ENCODE results near the gene EIF2AK3.
"Not testable (repeated sequence)": the region's sequence is repeated elsewhere in the genome, so short reads cannot be mapped to it uniquely, and the experiment has no call there.

The EIF2AK3 gene

DNA sequence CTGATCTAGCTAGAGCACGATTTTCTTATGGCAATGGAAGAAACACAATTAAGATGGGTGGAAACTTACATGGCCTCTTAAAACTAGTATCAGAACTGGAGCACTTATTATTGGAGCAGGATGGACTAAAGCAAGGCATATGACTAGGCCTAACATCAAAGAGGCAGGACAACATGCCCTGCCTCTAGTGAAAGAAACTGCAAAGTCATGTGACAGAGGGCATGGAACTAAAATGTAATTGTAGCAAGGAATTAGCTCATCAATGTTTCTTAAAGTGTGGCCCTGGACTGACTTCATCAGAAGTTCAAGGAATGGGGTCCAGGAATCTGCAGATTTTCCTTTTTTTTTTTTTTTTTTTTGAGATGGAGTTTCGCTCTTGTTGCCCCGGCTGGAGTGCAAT is 5.3 kb upstream of the EIF2AK3 start:
- no peak for DNase-seq

- no peak for DNase-seq
Observed at GRCh38 chr2:88628571-88628939, 1.3 kb upstream of the EIF2AK3 start.

DNA sequence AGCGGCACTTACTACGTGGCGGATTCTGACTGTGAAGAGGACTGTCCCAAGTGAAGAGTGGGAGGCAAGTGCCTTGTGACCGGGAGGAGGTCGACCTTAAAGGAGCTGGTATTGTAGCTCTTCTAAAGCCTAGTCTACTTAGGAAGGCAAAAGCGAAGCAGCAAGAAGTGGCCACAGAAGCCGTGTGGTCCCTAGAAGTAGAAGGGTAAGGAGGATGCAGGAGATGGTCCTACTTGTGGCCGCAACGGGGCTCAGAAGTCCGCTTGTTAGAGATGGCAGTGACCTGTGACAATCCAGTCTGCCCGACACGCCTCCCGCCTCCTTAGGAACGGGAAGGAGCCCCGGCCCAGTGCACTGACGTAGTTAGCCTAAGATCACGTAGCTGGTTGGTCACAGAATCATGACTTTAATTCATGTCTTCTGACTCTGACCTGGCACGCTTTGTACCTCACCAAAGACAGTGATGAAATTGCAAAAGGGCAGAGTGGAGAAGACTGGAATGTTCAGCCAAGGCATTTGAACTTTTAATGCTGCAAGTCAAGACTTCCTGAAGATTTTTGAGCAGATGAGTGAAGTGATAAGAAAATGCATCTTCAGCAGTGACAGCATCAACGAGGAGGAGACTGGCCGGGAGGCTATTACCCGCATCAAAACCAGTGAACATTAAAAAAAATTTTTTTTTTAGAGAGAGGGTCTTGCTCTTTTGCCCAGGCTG is 749 bp upstream of the EIF2AK3 start:
- no peak for DNase-seq

DNA sequence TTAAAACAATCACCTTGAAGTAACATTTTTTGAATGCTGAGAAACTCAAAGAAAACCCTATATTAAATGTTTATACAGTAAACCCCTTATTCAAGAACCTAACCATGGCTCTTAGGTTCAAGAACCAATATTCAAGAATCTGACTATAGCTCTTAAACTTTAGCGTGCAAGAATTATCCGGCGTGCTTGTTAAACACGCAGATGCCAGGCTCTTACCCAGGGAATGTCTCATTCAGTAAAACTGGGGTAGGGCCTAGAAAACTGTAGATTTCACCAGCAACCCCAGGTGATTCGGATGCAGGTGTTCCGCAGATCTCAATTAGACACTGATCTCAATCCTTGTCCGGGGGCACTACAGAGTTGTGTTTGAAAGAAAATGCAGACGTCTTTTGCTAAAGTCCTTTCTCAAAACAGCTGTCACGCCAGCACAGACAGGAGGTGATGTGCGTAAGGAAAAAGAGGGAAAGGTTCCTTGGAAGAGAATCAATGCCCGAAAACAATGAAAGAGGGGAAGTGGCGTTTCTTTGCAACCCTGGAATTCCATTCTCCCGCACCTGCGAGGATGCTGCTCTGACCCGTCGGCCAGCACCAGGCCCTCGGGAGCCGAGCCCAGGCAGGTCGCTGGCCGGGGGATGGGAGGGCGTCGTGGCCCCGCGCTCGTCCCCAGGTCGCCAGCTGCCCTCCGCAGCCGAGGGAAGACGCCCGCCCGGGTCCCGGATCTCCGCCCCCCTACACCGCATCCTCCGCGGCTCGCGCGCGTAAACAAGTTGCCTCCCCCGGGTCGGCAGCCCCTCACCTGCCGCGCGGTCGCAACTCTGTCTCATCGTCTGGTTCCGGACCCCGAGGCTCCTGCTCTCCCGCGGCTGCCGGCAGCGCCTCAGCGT is 851 bp downstream of the EIF2AK3 start:
- DNase-seq: no peak

GRCh38 chr2:88624477-88624876 is 2.8 kb downstream of the EIF2AK3 start:
- no peak for DNase-seq

GRCh38 chr2:88623831-88624465 is 3.3 kb downstream of the EIF2AK3 start:
- DNase-seq: not testable (repeated sequence)

- DNase-seq: no peak
Observed at GRCh38 chr2:88622307-88622706, 5.0 kb downstream of the EIF2AK3 start.

GRCh38 chr2:88621432-88621831 is 5.8 kb downstream of the EIF2AK3 start:
- no peak for DNase-seq

DNA sequence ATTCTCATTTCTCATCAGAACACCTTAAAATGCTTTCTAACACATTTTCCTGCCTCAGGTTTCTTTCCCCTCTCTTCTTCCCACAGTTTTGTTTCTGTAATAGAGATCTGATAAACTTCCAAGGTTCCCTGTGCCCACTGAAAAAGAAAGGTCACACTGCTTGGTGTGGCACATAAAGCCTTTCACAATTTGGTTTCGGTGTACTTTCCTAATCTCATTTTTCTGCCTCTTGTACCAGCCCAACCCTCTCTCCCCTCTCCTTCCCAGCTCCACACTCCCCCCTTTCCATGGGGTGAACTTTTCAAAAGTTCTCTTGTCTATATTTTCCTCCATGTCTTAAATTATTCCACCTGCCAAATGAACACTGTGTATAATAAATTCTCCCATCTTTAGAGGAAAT is 7.2 kb downstream of the EIF2AK3 start:
- no peak for DNase-seq

- DNase-seq: no peak
Observed at GRCh38 chr2:88615822-88616221, 11.4 kb downstream of the EIF2AK3 start.

GRCh38 chr2:88614497-88615157 is 12.6 kb downstream of the EIF2AK3 start:
- no peak for DNase-seq

DNA sequence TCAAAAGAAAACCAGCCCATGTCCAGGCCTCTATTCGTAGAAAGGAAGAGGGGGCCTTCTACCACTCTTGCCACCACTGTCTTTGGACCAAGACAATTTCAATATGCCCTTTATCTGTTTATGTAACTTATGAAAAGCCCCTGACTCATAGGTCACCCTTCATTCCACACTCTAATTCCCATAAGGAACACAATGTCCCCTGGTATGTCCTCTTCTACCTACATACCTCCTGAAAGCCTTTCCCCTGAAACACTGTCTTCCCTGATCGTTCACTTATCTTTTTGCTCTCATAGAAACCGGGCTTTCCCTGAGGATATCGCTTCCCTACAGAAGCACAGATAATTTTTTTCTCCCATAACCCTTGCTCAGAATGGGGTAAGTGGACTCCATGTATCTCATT is 13.3 kb downstream of the EIF2AK3 start:
- no peak for DNase-seq

DNA sequence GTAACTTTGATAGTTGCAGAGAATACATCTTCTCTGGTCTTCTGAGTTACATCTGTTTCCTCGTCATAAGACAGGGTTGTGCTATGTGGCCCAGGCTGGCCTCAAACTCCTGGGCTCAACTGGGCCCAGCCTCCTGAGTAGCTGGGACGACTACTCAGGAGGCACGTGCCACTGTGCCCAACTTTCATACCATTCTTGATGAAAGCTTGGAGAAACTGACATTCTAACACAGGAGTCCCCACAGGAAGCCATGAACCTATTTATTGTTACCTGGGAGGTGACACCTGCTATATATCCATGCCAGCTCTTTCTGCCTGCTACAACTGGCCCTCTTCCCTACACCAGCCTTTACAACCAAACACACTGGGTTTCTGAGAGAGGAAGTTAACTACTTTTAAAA is 19.1 kb downstream of the EIF2AK3 start:
- no peak for DNase-seq

GRCh38 chr2:88607416-88607815 is 19.8 kb downstream of the EIF2AK3 start:
- DNase-seq: no peak

DNA sequence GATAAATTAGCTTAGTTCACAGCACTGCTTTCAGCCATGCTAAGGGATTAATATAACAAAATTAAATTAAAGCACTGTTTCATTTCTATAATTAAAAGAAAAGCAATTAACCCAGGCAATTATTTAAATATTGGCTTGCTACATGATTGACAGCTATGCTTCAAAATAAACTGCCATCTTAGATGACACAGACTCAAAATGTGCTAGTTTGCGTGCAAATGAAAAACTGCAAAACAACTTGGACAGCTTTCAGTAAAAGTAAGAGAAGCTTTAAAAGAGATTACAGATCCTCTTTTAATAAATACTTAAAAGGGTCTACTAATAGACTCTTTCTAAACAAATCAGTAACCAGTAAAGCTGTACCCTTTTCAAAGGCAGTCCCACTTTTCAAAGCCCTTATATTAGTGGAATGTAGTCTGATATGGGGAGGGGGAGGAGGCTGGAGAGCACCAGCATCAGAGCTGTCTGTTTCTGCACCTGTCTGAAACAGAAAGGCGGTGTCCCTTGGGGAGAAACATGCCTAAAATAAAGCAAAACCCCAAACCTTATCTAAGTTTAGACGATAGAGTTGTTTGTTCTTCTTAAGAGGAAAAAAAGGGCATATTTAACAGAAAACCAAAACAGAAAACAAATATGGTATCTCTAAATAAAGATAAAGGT is 20.8 kb downstream of the EIF2AK3 start:
- DNase-seq: no peak

DNA sequence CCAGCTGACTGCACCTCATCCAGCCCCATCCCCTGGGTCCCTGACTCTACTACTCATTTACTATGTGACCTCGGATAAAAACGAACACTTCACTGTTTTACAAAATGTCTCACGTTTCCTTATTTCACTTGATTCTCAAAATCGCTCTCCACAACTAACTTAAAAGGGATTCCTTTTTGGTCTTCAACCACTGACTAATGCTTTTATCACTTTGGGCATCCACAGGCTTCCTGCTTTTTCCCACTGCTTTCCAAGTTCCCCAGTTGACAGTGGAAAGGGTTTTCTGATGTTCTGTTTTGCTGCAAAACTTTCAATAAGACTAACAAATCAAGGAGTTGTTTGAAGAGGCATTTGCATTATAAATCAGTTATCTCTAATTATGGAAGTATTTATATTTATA is 24.1 kb downstream of the EIF2AK3 start:
- DNase-seq: no peak

GRCh38 chr2:88602022-88602421 is 25.2 kb downstream of the EIF2AK3 start:
- DNase-seq: no peak

- no peak for DNase-seq
Observed at GRCh38 chr2:88601286-88601685, 26.0 kb downstream of the EIF2AK3 start.

DNA sequence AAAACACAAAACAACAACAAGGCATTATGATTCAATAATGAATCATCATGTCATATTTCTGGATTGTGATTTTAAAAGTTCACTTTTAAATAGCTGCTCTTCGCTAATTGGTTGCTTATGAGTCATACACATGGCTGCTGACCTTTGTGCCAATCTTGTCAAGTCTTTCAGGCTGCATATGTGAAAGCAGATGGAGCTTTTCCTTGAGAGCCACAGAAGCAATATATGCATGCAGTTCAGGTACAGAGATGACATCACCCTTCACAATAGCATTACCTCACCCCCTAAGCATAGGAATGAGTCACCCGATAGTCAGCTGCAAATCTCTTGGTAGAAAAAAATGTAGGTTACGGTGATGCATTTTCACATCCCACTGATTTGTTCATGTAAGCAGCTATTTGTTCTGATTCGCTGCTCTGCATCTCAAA is 27.2 kb downstream of the EIF2AK3 start:
- DNase-seq: no peak

DNA sequence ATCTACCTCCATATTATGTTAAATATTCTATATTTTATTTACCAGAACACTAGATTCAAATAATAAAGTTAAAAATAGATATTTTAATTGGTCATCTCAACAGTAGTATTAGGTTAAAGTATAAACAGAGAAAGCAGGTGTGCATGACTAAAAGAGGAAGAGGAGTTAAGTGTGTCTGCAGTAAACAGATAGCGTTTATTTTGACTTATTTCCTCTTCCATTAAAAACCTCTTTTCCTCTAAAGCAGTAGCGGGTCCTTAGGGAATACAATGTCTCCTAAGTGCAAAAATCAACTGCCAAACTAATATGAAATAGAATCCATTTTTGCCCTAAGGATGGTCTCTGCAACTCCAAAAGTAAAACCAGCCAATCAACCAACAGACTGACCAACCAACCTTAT is 27.7 kb downstream of the EIF2AK3 start:
- DNase-seq: no peak

- DNase-seq: no peak
Observed at GRCh38 chr2:88597168-88597567, 30.1 kb downstream of the EIF2AK3 start.

GRCh38 chr2:88596141-88596830 is 31.0 kb downstream of the EIF2AK3 start:
- no peak for DNase-seq
